CD4-positive, alpha-beta T cell (primary cell): ENCODE results near the gene CAMTA1. TPM values are rescaled to one million over a fixed set of nuclear protein-coding genes. Genes with fewer than 3 reads are reported as not detected.
"Not testable (repeated sequence)": the region's sequence is repeated elsewhere in the genome, so short reads cannot be mapped to it uniquely, and the experiment has no call there.

Source experiments
- ATAC-seq: fragments of 200-7000 bp; cut with Tn5 transposase; one replicate; pipeline ENCODE4 v1.10.0; 2022; ENCODE audit warnings: mild to moderate bottlenecking; ENCODE audit not compliant: poor library complexity
- CTCF ChIA-PET: fragments of 350-600 bp; sonication (Branson Sonifier 250); formaldehyde crosslinking; loops from one replicate; lab custom pipeline; 2021; ENCODE audit warnings: antibody characterized with exemption, inconsistent platforms; lab: Charles Lee
- POLR2A ChIA-PET: fragments of 350-600 bp; sonication (Branson Sonifier 250); formaldehyde crosslinking; loops from one replicate; lab custom pipeline; 2021; ENCODE audit warnings: antibody characterized with exemption, inconsistent platforms; lab: Charles Lee
- DNase-seq, 14 experiments: peaks; one replicate each; pipeline ENCODE4 v3.0.0-alpha.2; 2013 to 2020; ENCODE audit warnings: mixed read lengths in 2 of 14
- H3K27ac ChIP-seq, 2 donors: one replicate each; pipeline versions ENCODE4 v1.5.1 to v1.7.0; 2013; ENCODE audit warnings: low read length in 2 of 2, low read depth in 1 of 2, mild to moderate bottlenecking in 1 of 2
- H3K27me3 ChIP-seq, 2 experiments: 1 replicate in 1 of 2; 2 replicates in 1 of 2; pipeline versions ENCODE4 v1.6.1 to v1.7.0; 2013; ENCODE audit warnings: low read length in 2 of 2, control low read depth in 1 of 2, mild to moderate bottlenecking in 1 of 2, moderate library complexity in 1 of 2; ENCODE audit not compliant: insufficient read depth in 2 of 2, control insufficient read depth in 1 of 2
- H3K36me3 ChIP-seq: one replicate; pipeline ENCODE4 v1.6.1; 2013; ENCODE audit warnings: low read length, control low read depth; ENCODE audit not compliant: insufficient read depth
- H3K4me1 ChIP-seq: one replicate; pipeline ENCODE4 v1.6.1; 2013; ENCODE audit warnings: low read length, control low read depth; ENCODE audit not compliant: insufficient read depth
- H3K4me3 ChIP-seq: one replicate; pipeline ENCODE4 v1.5.1; 2013; ENCODE audit warnings: mild to moderate bottlenecking, low read length, moderate library complexity
- H3K9me3 ChIP-seq, 2 experiments: 1 replicate in 1 of 2; 2 replicates in 1 of 2; pipeline versions ENCODE4 v1.6.1 to v1.7.0; 2013; ENCODE audit warnings: low read length in 2 of 2, mild to moderate bottlenecking in 2 of 2, control low read depth in 1 of 2, moderate library complexity in 1 of 2; ENCODE audit not compliant: control insufficient read depth in 1 of 2, insufficient read depth in 1 of 2
- H3K27ac Mint-ChIP-seq: one replicate; pipeline ENCODE4 v1.8.0; 2020; ENCODE audit warnings: mixed read lengths
- H3K27me3 Mint-ChIP-seq: one replicate; pipeline ENCODE4 v1.8.0; 2021; ENCODE audit warnings: mixed read lengths
- H3K36me3 Mint-ChIP-seq: one replicate; pipeline ENCODE4 v1.8.0; 2021; ENCODE audit warnings: low read depth, mixed read lengths
- H3K4me1 Mint-ChIP-seq: one replicate; pipeline ENCODE4 v1.8.0; 2021; ENCODE audit warnings: low read depth, mixed read lengths
- H3K4me3 Mint-ChIP-seq: one replicate; pipeline ENCODE4 v1.8.0; 2020; ENCODE audit warnings: mild to moderate bottlenecking, mixed read lengths
- H3K9me3 Mint-ChIP-seq: one replicate; pipeline ENCODE4 v1.8.0; 2020; ENCODE audit warnings: mixed read lengths
- intact Hi-C, 2 experiments: fragments of 100-400 bp; cut with DNase I in 1 of 2; cut with micrococcal nuclease in 1 of 2; formaldehyde crosslinking; loops; one replicate each; pipeline versions ENCODE4 v1.15.1 to v1.9.0; 2023 to 2025; cut with DNase I, micrococcal nuclease
- total RNA-seq, 174 experiments: library from RNA in 2 of 174; stranded (reverse) in 2 of 174; gene quantifications; one replicate each; pipeline ENCODE4 v1.2.3 and lab custom pipeline; 2021 to 2026
- TF ChIP-seq, protein P1 (sequence below): fragments of 200-600 bp; IDR thresholded peaks from one replicate; pipeline ENCODE4 v1.8.0; 2022; ENCODE audit warnings: antibody characterized with exemption, mild to moderate bottlenecking

The CAMTA1 gene
- total RNA-seq, 2 experiments from 2014 or later: 38.6 to 39.3 TPM

DNA sequence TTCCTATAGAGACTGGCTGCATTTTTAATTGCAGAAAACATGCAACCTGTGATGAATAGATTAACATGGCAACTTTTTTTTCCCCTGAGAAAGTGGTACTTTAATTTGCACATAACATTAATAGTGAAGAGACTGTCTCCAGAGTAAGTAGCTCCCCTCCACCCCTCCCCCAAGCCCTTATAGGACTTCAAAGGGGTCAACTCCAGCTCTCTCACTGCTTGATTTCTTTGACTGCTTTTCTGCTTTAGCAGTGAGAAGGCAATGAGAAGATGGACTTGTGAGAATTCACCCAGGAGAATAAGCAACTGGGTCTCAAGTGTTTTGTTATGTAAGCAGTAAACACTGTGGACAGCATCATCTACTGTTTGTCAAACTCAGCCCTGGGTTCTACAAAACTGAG, 355.0 kb downstream of the CAMTA1 start:
- H3K27me3 ChIP-seq: peaks cover 6% of the 10 kb centered on the region in 2 experiments
- TF ChIP-seq, protein P1, sequence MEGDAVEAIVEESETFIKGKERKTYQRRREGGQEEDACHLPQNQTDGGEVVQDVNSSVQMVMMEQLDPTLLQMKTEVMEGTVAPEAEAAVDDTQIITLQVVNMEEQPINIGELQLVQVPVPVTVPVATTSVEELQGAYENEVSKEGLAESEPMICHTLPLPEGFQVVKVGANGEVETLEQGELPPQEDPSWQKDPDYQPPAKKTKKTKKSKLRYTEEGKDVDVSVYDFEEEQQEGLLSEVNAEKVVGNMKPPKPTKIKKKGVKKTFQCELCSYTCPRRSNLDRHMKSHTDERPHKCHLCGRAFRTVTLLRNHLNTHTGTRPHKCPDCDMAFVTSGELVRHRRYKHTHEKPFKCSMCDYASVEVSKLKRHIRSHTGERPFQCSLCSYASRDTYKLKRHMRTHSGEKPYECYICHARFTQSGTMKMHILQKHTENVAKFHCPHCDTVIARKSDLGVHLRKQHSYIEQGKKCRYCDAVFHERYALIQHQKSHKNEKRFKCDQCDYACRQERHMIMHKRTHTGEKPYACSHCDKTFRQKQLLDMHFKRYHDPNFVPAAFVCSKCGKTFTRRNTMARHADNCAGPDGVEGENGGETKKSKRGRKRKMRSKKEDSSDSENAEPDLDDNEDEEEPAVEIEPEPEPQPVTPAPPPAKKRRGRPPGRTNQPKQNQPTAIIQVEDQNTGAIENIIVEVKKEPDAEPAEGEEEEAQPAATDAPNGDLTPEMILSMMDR: no peak
- no peak overlapping the region for H3K27ac ChIP-seq
- ATAC-seq (no peak), DNase-seq (no peak)
- no peak overlapping the region for H3K4me3 Mint-ChIP-seq
- no peaks in the 10 kb centered on the region for H3K4me1 ChIP-seq
- ChIA-PET POLR2A (no interaction called here), CTCF (no interaction called here)
- no peaks in the 10 kb centered on the region for H3K36me3 Mint-ChIP-seq
- H3K4me1 Mint-ChIP-seq: no peaks in the 10 kb centered on the region
- peaks cover 44% of the 10 kb centered on the region for H3K27me3 Mint-ChIP-seq
- H3K9me3 ChIP-seq: no peaks in the 10 kb centered on the region
- H3K9me3 Mint-ChIP-seq: no peaks in the 10 kb centered on the region
- no peaks in the 10 kb centered on the region for H3K36me3 ChIP-seq
- no peak overlapping the region for H3K4me3 ChIP-seq
- H3K27ac Mint-ChIP-seq: no peak overlapping the region
- intact Hi-C loops: no loop called here

DNA sequence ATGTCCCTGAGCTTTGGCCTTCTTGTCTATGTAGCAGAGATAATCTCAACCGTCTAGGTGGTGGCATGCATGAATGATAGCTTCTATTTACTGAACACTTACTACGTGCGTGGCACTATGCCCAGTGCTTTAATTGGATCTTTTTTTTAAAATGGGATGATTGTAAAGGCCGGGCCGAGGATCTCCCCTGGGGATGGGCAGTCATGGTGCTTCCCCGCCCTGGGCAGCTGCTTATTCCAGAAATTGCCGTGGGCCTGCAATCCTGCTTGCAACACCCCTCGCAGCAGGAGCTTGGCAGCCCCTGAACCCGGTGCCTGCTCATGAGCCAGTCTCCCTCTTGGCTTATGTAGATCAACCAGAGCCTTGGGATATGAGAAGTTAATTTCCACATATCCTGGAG, 360.7 kb downstream of the CAMTA1 start:
- Histone ChIP-seq H3K4me1 (no peaks in the 10 kb centered on the region), H3K36me3 (no peaks in the 10 kb centered on the region), H3K27me3 (peaks cover 0 to 4% of the 10 kb centered on the region in 2 experiments), H3K4me3 (no peak overlapping the region), H3K27ac (no peak overlapping the region), H3K9me3 (peaks cover 0 to 6% of the 10 kb centered on the region in 2 experiments)
- Mint-ChIP-seq H3K9me3 (no peaks in the 10 kb centered on the region), H3K27me3 (peaks cover 15% of the 10 kb centered on the region), H3K4me3 (no peak overlapping the region), H3K4me1 (no peaks in the 10 kb centered on the region), H3K36me3 (no peaks in the 10 kb centered on the region), H3K27ac (no peak overlapping the region)
- TF ChIP-seq, protein P1: no peak
- POLR2A ChIA-PET: no interaction called here
- intact Hi-C loops: no loop called here
- DNase-seq: no peak
- CTCF ChIA-PET: no interaction called here
- no peak for ATAC-seq

DNA sequence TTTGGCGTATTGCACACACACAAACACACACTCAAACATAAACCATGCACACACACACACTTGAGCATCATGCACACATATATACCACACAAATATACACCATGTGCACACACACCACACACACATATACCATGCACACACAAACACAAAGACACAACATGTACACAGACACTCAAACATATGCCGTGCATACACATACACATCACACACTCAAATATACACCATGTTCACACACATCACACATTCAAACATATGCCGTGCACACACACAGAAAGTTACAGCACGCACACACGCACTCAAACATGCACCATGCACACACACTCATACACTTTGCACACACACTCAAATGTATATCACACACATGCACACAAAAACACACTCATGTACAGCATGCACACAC, 361.5 kb downstream of the CAMTA1 start:
- ATAC-seq: no peak
- no peak for DNase-seq
- Mint-ChIP-seq H3K4me3 (no peak overlapping the region), H3K27ac (no peak overlapping the region), H3K4me1 (no peaks in the 10 kb centered on the region), H3K36me3 (no peaks in the 10 kb centered on the region), H3K9me3 (no peaks in the 10 kb centered on the region), H3K27me3 (peaks cover 18% of the 10 kb centered on the region)
- CTCF ChIA-PET: no interaction called here
- H3K27ac ChIP-seq: no peak overlapping the region
- intact Hi-C loops: no loop called here
- no peak overlapping the region for H3K4me3 ChIP-seq
- peaks cover 0 to 6% of the 10 kb centered on the region in 2 experiments for H3K9me3 ChIP-seq
- POLR2A ChIA-PET: no interaction called here
- peaks cover 0 to 6% of the 10 kb centered on the region in 2 experiments for H3K27me3 ChIP-seq
- H3K36me3 ChIP-seq: no peaks in the 10 kb centered on the region
- TF ChIP-seq, protein P1: no peak
- H3K4me1 ChIP-seq: no peaks in the 10 kb centered on the region

DNA sequence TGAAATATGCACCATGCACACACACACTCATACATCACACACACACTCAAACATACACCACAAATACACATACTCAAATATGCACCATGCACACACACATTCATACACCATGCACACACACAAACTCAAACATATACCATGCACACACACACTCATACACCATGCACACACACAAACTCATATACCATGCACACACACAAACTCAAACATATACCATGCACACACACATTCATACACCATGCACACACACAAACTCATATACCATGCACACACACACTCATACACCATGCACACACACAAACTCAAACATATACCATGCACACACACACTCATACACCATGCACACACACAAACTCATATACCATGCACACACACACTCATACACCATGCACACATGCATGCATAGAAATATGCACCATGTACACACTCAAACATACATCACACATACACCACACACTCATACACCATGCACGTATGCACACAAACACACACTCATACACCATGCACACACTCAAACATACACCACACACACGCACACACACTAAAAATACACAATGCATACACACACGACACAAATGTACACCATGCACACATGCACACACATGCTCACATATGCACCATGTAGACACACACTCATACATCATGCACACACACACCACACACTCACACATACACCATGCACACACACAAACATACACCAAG, 362.5 kb downstream of the CAMTA1 start:
- H3K4me3 Mint-ChIP-seq, DNase-seq, H3K4me1 Mint-ChIP-seq, ATAC-seq, H3K27ac ChIP-seq, H3K4me1 ChIP-seq, H3K9me3 ChIP-seq, H3K36me3 ChIP-seq, H3K36me3 Mint-ChIP-seq, H3K27me3 ChIP-seq, H3K9me3 Mint-ChIP-seq, POLR2A ChIA-PET, intact Hi-C loops, H3K27ac Mint-ChIP-seq, H3K4me3 ChIP-seq, CTCF ChIA-PET: not testable (repeated sequence)
- H3K27me3 Mint-ChIP-seq: peaks cover 23% of the 10 kb centered on the region
